Upper lobe of right lung (tissue), 1 donor: Measurements from ENCODE around the gene CACNB2. TPM values are rescaled to one million over a fixed set of nuclear protein-coding genes. Genes with fewer than 3 reads are reported as not detected.

Experiments
- ATAC-seq: fragments of 200-7000 bp; cut with Tn5 transposase; one replicate; pipeline ENCODE4 v1.9.1; 2020; ENCODE audit warnings: mild to moderate bottlenecking, moderate library complexity
- DNase-seq: peaks from one replicate; pipeline ENCODE4 v3.0.0-alpha.2; 2020
- H3K27ac ChIP-seq: fragments of 200-600 bp; one replicate; pipeline ENCODE4 v1.8.0; 2022
- H3K27me3 ChIP-seq: fragments of 200-600 bp; one replicate; pipeline ENCODE4 v1.8.0; 2022; ENCODE audit warnings: mild to moderate bottlenecking
- H3K36me3 ChIP-seq: fragments of 200-600 bp; one replicate; pipeline ENCODE4 v1.8.0; 2022
- H3K4me1 ChIP-seq: fragments of 200-600 bp; one replicate; pipeline ENCODE4 v1.8.0; 2022
- H3K4me3 ChIP-seq: fragments of 200-600 bp; one replicate; pipeline ENCODE4 v1.8.0; 2022; ENCODE audit warnings: mild to moderate bottlenecking
- H3K9me3 ChIP-seq: fragments of 200-600 bp; one replicate; pipeline ENCODE4 v1.8.0; 2022
- CTCF ChIP-seq: fragments of 200-600 bp; IDR thresholded peaks from one replicate; pipeline ENCODE4 v1.8.0; 2022; ENCODE audit warnings: antibody characterized with exemption
- intact Hi-C: fragments of 100-400 bp; cut with DNase I; formaldehyde crosslinking; loops from one replicate; pipeline ENCODE4 v1.11.0; 2022
- total RNA-seq: library from RNA; stranded (reverse); fragmentation: NEBNext Ultra II Directional; extraction: Animal tissue kit (Norgen Biotek cat#: 25700); gene quantifications from one replicate; pipeline ENCODE4 v1.2.1, GENCODE V29; 2021
- donor health status: DM: no; HTN: yes; CAD: no; lungs with severe emphysema.

The CACNB2 gene
- total RNA-seq, 1 donor from 2014 or later, result 4.2 TPM

- Histone ChIP-seq H3K4me1 (peaks cover 5% of the 10 kb centered on the region), H3K4me3 (no peak overlapping the region), H3K27ac (no peak overlapping the region), H3K9me3 (no peaks in the 10 kb centered on the region), H3K27me3 (no peaks in the 10 kb centered on the region), H3K36me3 (no peaks in the 10 kb centered on the region)
- ATAC-seq, result no peak
- no peak for TF ChIP-seq CTCF
- intact Hi-C loops, result no loop called here
- no peak for DNase-seq
These were observed 84.6 kb downstream of the CACNB2 start for GRCh38 chr10:18224626-18225445.

- intact Hi-C loops, result no loop called here
- Histone ChIP-seq H3K9me3 (no peaks in the 10 kb centered on the region), H3K36me3 (no peaks in the 10 kb centered on the region), H3K27me3 (no peaks in the 10 kb centered on the region), H3K27ac (no peak overlapping the region), H3K4me1 (peaks cover 5% of the 10 kb centered on the region), H3K4me3 (no peak overlapping the region)
- no peak for TF ChIP-seq CTCF
- no peak for ATAC-seq
- no peak for DNase-seq
These were observed 86.1 kb downstream of the CACNB2 start for GRCh38 chr10:18226336-18226735.

- no peak for ATAC-seq
- no peak overlapping the region for H3K27ac ChIP-seq
- intact Hi-C loops, result no loop called here
- no peak overlapping the region for H3K4me3 ChIP-seq
- H3K27me3 ChIP-seq, result no peaks in the 10 kb centered on the region
- H3K36me3 ChIP-seq, result no peaks in the 10 kb centered on the region
- no peak for TF ChIP-seq CTCF
- peaks cover 3% of the 10 kb centered on the region for H3K4me1 ChIP-seq
- H3K9me3 ChIP-seq, result no peaks in the 10 kb centered on the region
- no peak for DNase-seq
These were observed 89.6 kb downstream of the CACNB2 start for GRCh38 chr10:18229826-18230225.

- no peak for DNase-seq
- no peak for ATAC-seq
- H3K4me3 ChIP-seq, result no peak overlapping the region
- intact Hi-C loops, result no loop called here
- TF ChIP-seq CTCF, result no peak
- no peaks in the 10 kb centered on the region for H3K27me3 ChIP-seq
- no peaks in the 10 kb centered on the region for H3K36me3 ChIP-seq
- no peaks in the 10 kb centered on the region for H3K9me3 ChIP-seq
- no peak overlapping the region for H3K27ac ChIP-seq
- H3K4me1 ChIP-seq, result no peaks in the 10 kb centered on the region
These were observed 90.6 kb downstream of the CACNB2 start for GRCh38 chr10:18230794-18231193.

- ATAC-seq (no peak), DNase-seq (no peak)
- Histone ChIP-seq H3K36me3 (no peaks in the 10 kb centered on the region), H3K4me1 (no peaks in the 10 kb centered on the region), H3K4me3 (no peak overlapping the region), H3K27ac (no peak overlapping the region), H3K9me3 (no peaks in the 10 kb centered on the region), H3K27me3 (no peaks in the 10 kb centered on the region)
- intact Hi-C loops, result no loop called here
- no peak for TF ChIP-seq CTCF
These were observed 91.3 kb downstream of the CACNB2 start for GRCh38 chr10:18231480-18231879.
